Adipocyte (in vitro differentiated cells): ENCODE data around the gene PRR35.

Source experiments
- DNase-seq: peaks from one replicate; pipeline ENCODE4 v3.0.0-alpha.2; 2015; ENCODE audit warnings: low read depth
- H3K27me3 ChIP-seq: replicated peaks from 2 replicates; pipeline ENCODE4 v1.7.0; 2013; ENCODE audit warnings: mild to moderate bottlenecking, low read length, moderate library complexity; ENCODE audit not compliant: control insufficient read depth, insufficient read depth
- H3K36me3 ChIP-seq: 2 replicates; pipeline ENCODE4 v1.7.0; 2013; ENCODE audit warnings: low read length, mild to moderate bottlenecking, moderate library complexity; ENCODE audit not compliant: control insufficient read depth, insufficient read depth, severe bottlenecking
- H3K4me1 ChIP-seq: 2 replicates; pipeline ENCODE4 v1.7.0; 2013; ENCODE audit warnings: mild to moderate bottlenecking, low read length, moderate library complexity; ENCODE audit not compliant: control insufficient read depth, insufficient read depth
- H3K4me3 ChIP-seq: 2 replicates; pipeline ENCODE4 v1.7.0; 2013; ENCODE audit warnings: mild to moderate bottlenecking, low read length, moderate library complexity
- H3K9ac ChIP-seq: 2 replicates; pipeline ENCODE4 v1.7.0; 2013; ENCODE audit warnings: mild to moderate bottlenecking, low read length, moderate library complexity
- H3K9me3 ChIP-seq: 2 replicates; pipeline ENCODE4 v1.7.0; 2013; ENCODE audit warnings: mild to moderate bottlenecking, low read length, moderate library complexity; ENCODE audit not compliant: control insufficient read depth

PRR35 gene

GRCh38 chr16:561957-562938 lies 2.1 kb downstream of the PRR35 start:
- Histone ChIP-seq H3K9ac (no peak overlapping the region), H3K4me3 (no peak overlapping the region), H3K36me3 (no peaks in the 10 kb centered on the region), H3K4me1 (peaks cover 10% of the 10 kb centered on the region), H3K27me3 (peaks cover 14% of the 10 kb centered on the region), H3K9me3 (no peaks in the 10 kb centered on the region)
- no peak for DNase-seq

- H3K4me1 ChIP-seq = peaks cover 10% of the 10 kb centered on the region
- DNase-seq = no peak
- H3K9me3 ChIP-seq = no peaks in the 10 kb centered on the region
- H3K36me3 ChIP-seq = no peaks in the 10 kb centered on the region
- H3K4me3 ChIP-seq = no peak overlapping the region
- peaks cover 14% of the 10 kb centered on the region for H3K27me3 ChIP-seq
- H3K9ac ChIP-seq = no peak overlapping the region
These were observed 3.0 kb downstream of the PRR35 start for GRCh38 chr16:563072-563644.

GRCh38 chr16:564690-565418 lies 4.7 kb downstream of the PRR35 start:
- Histone ChIP-seq H3K4me3 (no peak overlapping the region), H3K36me3 (no peaks in the 10 kb centered on the region), H3K9ac (no peak overlapping the region), H3K27me3 (peaks cover 8% of the 10 kb centered on the region), H3K9me3 (no peaks in the 10 kb centered on the region), H3K4me1 (peaks cover 15% of the 10 kb centered on the region)
- DNase-seq = no peak

DNA sequence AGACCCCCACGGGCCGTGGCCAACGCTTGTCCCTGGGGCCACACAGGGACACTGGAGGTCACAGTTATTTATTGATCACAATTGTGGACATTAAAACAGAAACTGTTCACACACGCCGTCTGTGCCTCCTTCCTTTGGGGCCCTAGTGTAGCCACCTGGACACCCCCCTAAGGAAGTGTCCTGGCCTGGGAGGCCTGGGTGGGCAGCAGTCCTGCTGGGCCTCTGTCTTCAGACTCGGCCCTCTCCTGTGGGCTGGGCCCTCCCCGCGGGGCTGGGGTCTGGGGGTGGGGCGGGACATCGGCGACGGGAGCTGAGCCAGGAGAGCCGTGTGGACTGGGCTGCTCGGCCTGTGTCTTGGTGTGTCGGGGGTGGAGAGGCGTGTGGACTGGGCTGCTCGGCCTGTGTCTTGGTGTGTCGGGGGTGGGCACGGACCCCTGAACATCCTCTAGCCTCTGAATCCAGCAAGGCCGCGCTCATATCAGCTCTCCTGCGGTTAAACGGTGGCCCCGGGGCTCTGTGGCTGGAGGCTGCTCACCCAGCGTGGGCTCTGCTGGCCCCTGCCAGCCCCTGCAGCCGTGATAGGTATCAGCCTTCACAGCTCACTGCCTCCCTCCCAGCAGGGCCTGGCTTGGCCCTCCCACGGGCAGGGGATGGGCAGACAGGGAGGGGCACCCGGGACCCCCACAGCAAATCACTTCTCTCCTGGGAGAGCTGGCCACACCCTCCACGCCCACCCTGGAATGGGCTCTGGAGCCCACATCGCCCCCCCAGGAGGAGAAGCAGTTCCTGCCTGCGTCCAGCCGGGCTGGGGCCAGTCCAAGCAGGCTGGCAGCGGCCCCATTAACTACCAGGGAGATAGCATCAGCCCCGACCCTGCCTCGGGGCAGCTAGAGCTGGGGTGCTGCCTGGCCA lies 5.5 kb downstream of the PRR35 start:
- peak; percentile 28 for DNase-seq
- peaks cover 8% of the 10 kb centered on the region for H3K27me3 ChIP-seq
- no peak overlapping the region for H3K9ac ChIP-seq

DNA sequence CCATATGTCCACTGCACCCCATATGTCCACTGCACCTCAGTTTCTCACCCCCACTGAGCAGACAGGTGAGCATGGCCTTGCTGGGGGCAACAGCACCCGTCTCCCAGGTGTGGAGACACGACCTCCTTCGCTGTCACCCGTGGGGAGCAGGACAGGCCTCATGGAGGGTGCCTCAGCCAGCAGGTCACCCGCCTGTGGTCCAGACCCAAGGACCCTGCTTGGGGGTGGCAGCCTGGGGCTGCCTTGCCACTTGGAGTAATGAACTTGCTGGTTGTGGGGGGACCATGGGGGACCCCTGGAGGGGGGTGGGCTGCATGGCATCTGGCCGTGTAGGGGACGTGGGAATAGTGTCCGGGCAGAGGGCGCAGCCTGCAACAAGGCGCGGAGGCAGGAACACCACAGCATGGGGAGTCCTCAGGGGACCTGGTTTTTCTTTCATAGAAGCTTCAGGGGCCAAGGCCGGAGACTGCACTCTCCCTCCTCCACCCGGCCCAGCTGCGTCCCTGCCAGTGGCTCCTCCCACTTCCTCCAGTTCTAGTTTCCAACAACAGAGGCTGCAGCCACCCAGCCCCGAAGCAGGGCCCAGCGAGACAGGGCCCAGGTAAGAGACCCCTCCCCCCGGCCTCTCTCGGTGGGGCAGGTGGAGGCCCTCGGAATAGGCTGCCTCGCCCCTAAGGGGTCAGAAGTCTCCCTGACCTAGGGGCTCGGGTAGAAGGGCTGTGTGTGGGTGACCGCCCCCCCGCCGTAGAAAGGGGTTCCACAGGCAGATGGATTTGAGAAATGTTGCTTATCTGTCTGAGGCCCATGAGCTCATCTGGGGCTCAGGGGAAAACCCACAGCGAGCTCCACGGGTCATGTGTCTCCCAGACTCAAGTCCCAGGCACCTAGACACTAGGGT lies 6.5 kb downstream of the PRR35 start, which contains the start of gene NHLRC4:
Gene NHLRC4, plus strand, starts transcription at position 531 of the 898 bp plus-strand sequence. CDS start 1,043 bp downstream, outside the sequence.
- peak within 1 kb of the TSS; percentile 47 for H3K4me3 ChIP-seq
- H3K27me3 ChIP-seq = peaks cover 2% of the 10 kb centered on the region
- no peaks in the 10 kb centered on the region for H3K36me3 ChIP-seq
- H3K4me1 ChIP-seq = peaks cover 15% of the 10 kb centered on the region
- peak; percentile 42 for DNase-seq
- peak within 1 kb of the TSS; percentile 66 for H3K9ac ChIP-seq
- H3K9me3 ChIP-seq = no peaks in the 10 kb centered on the region

More for the DNA sequence above, 5.5 kb downstream of the PRR35 start:
- H3K4me1 ChIP-seq = peaks cover 15% of the 10 kb centered on the region
- no peak overlapping the region for H3K4me3 ChIP-seq
- no peaks in the 10 kb centered on the region for H3K36me3 ChIP-seq
- H3K9me3 ChIP-seq = no peaks in the 10 kb centered on the region

GRCh38 chr16:567373-568256 lies 7.4 kb downstream of the PRR35 start:
- Histone ChIP-seq H3K27me3 (no peaks in the 10 kb centered on the region), H3K36me3 (no peaks in the 10 kb centered on the region), H3K9me3 (no peaks in the 10 kb centered on the region), H3K9ac (peak overlapping the region; percentile 66), H3K4me1 (peaks cover 15% of the 10 kb centered on the region), H3K4me3 (no peak overlapping the region)
- DNase-seq = no peak

DNA sequence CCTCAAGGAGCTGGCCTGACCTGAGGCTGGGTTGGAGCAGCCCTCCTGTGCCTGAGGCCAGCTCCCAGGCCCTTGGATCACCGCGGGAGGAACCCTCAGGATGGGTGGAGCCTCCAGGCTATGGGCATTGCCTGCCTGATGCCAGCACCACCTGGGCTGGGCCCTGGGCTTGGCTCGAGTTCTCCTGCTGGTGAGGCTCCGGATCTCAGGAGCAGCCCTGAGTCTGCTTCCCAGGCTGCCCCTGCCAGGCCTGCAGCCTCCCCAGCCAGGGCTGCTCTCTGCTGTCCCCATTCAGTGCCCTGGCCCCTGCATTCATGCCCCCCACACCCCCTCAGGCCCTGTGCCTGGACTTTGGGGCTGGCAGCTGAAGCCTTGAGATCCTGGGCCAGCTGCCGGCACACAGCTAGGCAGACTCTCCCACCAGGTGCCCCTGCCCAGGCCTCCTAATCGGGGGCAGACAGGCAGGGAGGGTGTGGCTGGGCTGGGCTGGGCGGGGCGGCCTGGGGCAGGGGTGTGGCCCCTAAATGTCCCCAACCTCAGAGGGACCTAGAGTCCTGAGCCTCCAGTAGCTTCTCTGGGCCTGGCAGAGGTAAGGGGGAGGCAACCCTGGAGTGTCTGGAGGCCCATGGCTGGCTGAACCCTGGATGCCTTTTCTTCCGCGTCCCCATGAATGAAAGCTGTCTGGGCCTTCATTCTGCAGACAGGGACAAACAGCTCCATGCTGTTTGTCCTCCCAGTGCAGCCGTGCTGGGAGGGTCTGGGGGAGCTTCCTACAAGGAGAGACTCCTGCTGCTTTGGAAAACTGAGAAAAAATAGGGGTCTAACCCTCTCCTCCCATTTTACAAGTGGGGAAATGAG lies 8.4 kb downstream of the PRR35 start:
- no peaks in the 10 kb centered on the region for H3K9me3 ChIP-seq
- peak overlapping the region; percentile 87 for H3K4me3 ChIP-seq
- H3K27me3 ChIP-seq = no peaks in the 10 kb centered on the region
- peaks cover 15% of the 10 kb centered on the region for H3K4me1 ChIP-seq
- no peak for DNase-seq
- H3K9ac ChIP-seq = peak overlapping the region; percentile 86
- H3K36me3 ChIP-seq = no peaks in the 10 kb centered on the region

GRCh38 chr16:569445-570254 lies 9.5 kb downstream of the PRR35 start, which contains the start of gene PIGQ:
TSS of gene PIGQ (plus strand) at chr16:569968. CDS start at chr16:574075, 4,107 bp downstream.
- Histone ChIP-seq H3K9me3 (no peaks in the 10 kb centered on the region), H3K4me1 (peaks cover 15% of the 10 kb centered on the region), H3K36me3 (peaks cover 9% of the 10 kb centered on the region), H3K27me3 (no peaks in the 10 kb centered on the region), H3K9ac (peak within 1 kb of the TSS; percentile 86), H3K4me3 (peak within 1 kb of the TSS; percentile 87)
- DNase-seq = peak; percentile 80
